Body of pancreas (tissue), 4 donors: ENCODE results near the gene SPOP. TPM values are rescaled to one million over a fixed set of nuclear protein-coding genes. Genes with fewer than 3 reads are reported as not detected.

ENCODE experiments used
- ATAC-seq: fragments of 150-250 bp; one replicate; pipeline ENCODE4 v1.9.1; 2016
- DNase-seq, 4 donors: peaks; one replicate each; pipeline ENCODE4 v3.0.0-alpha.2; 2019
- H3K27ac ChIP-seq, 4 donors: fragments of 200-600 bp; sonication (generic); 1 replicate in 3 of 4; 2 replicates in 1 of 4; pipeline versions ENCODE4 v1.5.1 to v1.6.1; 2016 to 2019; ENCODE audit warnings: mild to moderate bottlenecking in 1 of 4, mixed read lengths in 1 of 4, moderate library complexity in 1 of 4
- H3K27me3 ChIP-seq, 2 donors: fragments of 200-600 bp; sonication (generic); one replicate each; pipeline ENCODE4 v1.6.0; 2016; ENCODE audit warnings: mild to moderate bottlenecking in 1 of 2
- H3K36me3 ChIP-seq, 2 donors: fragments of 200-600 bp; sonication (generic); replicated peaks in 1 of 2; 2 replicates each; pipeline ENCODE4 v1.5.1; 2016; ENCODE audit warnings: low read depth in 2 of 2; ENCODE audit not compliant: insufficient read depth in 1 of 2
- H3K4me1 ChIP-seq: fragments of 200-600 bp; sonication (generic); one replicate; pipeline ENCODE4 v1.6.0; 2016
- H3K4me3 ChIP-seq, 2 donors: fragments of 200-600 bp; sonication (generic); 1 replicate in 1 of 2; 2 replicates in 1 of 2; pipeline ENCODE4 v1.5.1; 2016 to 2019
- H3K9me3 ChIP-seq, 3 donors: fragments of 200-600 bp; sonication (generic); 1 replicate in 2 of 3; 2 replicates in 1 of 3; pipeline ENCODE4 v1.5.1; 2016
- CTCF ChIP-seq, 7 experiments: fragments of 450-650 bp in 4 of 7; fragments of 200-600 bp in 3 of 7; sonication (generic) in 3 of 7; IDR thresholded peaks; one replicate each; pipeline ENCODE4 v1.5.1; 2016 to 2019; ENCODE audit warnings: antibody characterized with exemption in 7 of 7
- POLR2A ChIP-seq, 3 donors: fragments of 450-650 bp; IDR thresholded peaks; one replicate each; pipeline ENCODE4 v1.6.1; 2016; ENCODE audit warnings: antibody characterized with exemption in 3 of 3, mild to moderate bottlenecking in 2 of 3
- WGBS, 2 donors: methylation state at CpG; one replicate each; pipeline ENCODE4 v1.1.5; 2017; 5-methylcytosine and 5-hydroxymethylcytosine counted together
- intact Hi-C: fragments of 100-400 bp; cut with DNase I; formaldehyde crosslinking; loops from one replicate; pipeline ENCODE4 v1.15.1; 2023
- total RNA-seq, 2 donors: library from RNA; depleted of rRNA; stranded (reverse); fragments of >200 nt; gene quantifications; one replicate each; pipeline ENCODE4 v1.1.0, GENCODE V29; 2016

Gene SPOP
- total RNA-seq, 2 donors from 2014 or later: 42.3 to 57.4 TPM

GRCh38 chr17:49565948-49566491 is 111.9 kb downstream of the SPOP start:
- peak; percentile 66 for ATAC-seq
- Histone ChIP-seq H3K36me3 (no peaks in the 10 kb centered on the region), H3K4me3 (no peak overlapping the region), H3K4me1 (peaks cover 33% of the 10 kb centered on the region), H3K27me3 (no peaks in the 10 kb centered on the region), H3K27ac (peak overlapping the region in 3 of 4 donors; percentile 21 to 73 (median 63)), H3K9me3 (no peaks in the 10 kb centered on the region)
- intact Hi-C loops: no loop called here
- peak in 2 of 3 donors; percentile 33 to 50 for TF ChIP-seq POLR2A (IDR thresholded peaks at IDR 0.05)
- TF ChIP-seq CTCF (IDR thresholded peaks at IDR 0.05): no peak
- DNase-seq: peak; percentile 76 to 92 (median 85)
- 5 to 10% methylated on average over 14 of the region's 14 CpGs for WGBS, 2 donors

- intact Hi-C loops: loop anchor here (5.0 kb wide), 1 partner anchor 213 kb away; no protein-coding TSS in a partner anchor
- H3K27ac ChIP-seq: no peak overlapping the region
Measured at GRCh38 chr17:49564638-49565037, 113.3 kb downstream of the SPOP start.

GRCh38 chr17:49557312-49558024 is 120.4 kb downstream of the SPOP start:
- Histone ChIP-seq H3K9me3 (no peaks in the 10 kb centered on the region), H3K4me1 (peaks cover 6% of the 10 kb centered on the region), H3K27me3 (no peaks in the 10 kb centered on the region), H3K27ac (no peak overlapping the region), H3K4me3 (no peak overlapping the region), H3K36me3 (no peaks in the 10 kb centered on the region)
- DNase-seq (peak in 3 of 4 donors; percentile 37 to 53 (median 45)), ATAC-seq (peak; percentile 42)
- TF ChIP-seq POLR2A (IDR thresholded peaks at IDR 0.05) (no peak), CTCF (IDR thresholded peaks at IDR 0.05) (peak in 6 of 7 experiments; percentile 17 to 50 (median 38))
- WGBS, 2 donors: 12 to 15% methylated on average over 9 of the region's 9 CpGs
- intact Hi-C loops: loop anchor here (5.0 to 10.0 kb wide), 4 partner anchors 55 to 243 kb away; no protein-coding TSS in a partner anchor

More at GRCh38 chr17:49564638-49565037, 113.3 kb downstream of the SPOP start:
- DNase-seq (no peak), ATAC-seq (no peak)
- TF ChIP-seq CTCF (IDR thresholded peaks at IDR 0.05) (no peak), POLR2A (IDR thresholded peaks at IDR 0.05) (no peak)
- H3K9me3 ChIP-seq: no peaks in the 10 kb centered on the region
- H3K27me3 ChIP-seq: no peaks in the 10 kb centered on the region
- no peak overlapping the region for H3K4me3 ChIP-seq
- 80 to 81% methylated on average over 4 of the region's 4 CpGs for WGBS, 2 donors
- no peaks in the 10 kb centered on the region for H3K36me3 ChIP-seq
- H3K4me1 ChIP-seq: peaks cover 27% of the 10 kb centered on the region

- Histone ChIP-seq H3K4me1 (peaks cover 6% of the 10 kb centered on the region), H3K36me3 (no peaks in the 10 kb centered on the region), H3K27me3 (no peaks in the 10 kb centered on the region), H3K9me3 (no peaks in the 10 kb centered on the region), H3K4me3 (no peak overlapping the region), H3K27ac (no peak overlapping the region)
- TF ChIP-seq CTCF (IDR thresholded peaks at IDR 0.05): peak; percentile 90 to 99 (median 93)
- no peak for TF ChIP-seq POLR2A (IDR thresholded peaks at IDR 0.05)
- WGBS, 2 donors: 10 to 44% methylated on average over 2 to 23 of the region's 30 CpGs
- intact Hi-C loops: loop anchor here (5.0 to 10.0 kb wide), 4 partner anchors 54 to 242 kb away; no protein-coding TSS in a partner anchor
- ATAC-seq (peak; percentile 87), DNase-seq (peak; percentile 71 to 80 (median 76))
Measured at GRCh38 chr17:49556223-49556943, 121.5 kb downstream of the SPOP start.
